Stimulated activated CD4-positive, alpha-beta T cell treated with anti-CD3 and anti-CD28 coated beads, Interleukin-1b, Interleukin-23, amount 100 ng/mL, for 4 hours (primary cell): ENCODE measurements around the gene TINAG.
"Not testable (repeated sequence)": the region's sequence is repeated elsewhere in the genome, so short reads cannot be mapped to it uniquely, and the experiment has no call there.

Experiments used
- DNase-seq, 2 donors: peaks; one replicate each; pipeline ENCODE4 v3.0.0-alpha.2; 2020; ENCODE audit warnings: low read depth in 2 of 2

The TINAG gene

GRCh38 chr6:54308986-54309315 lies 710 bp downstream of the TINAG start:
- DNase-seq, result no peak

GRCh38 chr6:54310377-54311152 lies 2.3 kb downstream of the TINAG start:
- DNase-seq, result no peak

DNA sequence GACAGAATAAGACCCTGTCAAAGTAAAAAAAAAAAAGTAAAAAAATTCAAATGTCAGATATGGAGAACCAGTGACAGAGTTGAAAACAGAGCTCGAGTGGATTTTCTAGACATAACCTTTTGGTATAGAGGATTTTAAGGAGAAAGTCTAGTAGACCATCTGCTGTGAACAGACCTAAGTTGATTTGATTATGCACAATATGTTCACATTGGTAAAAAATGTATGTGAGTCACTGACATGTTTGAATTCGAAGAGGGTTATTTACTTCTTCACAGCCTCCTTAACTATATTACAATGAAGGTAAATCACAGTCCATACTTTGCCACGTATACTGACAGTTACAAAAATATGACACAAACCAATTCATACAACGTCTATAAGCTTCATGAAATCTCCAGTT lies 7.4 kb downstream of the TINAG start:
- no peak for DNase-seq

GRCh38 chr6:54320871-54321270 lies 12.6 kb downstream of the TINAG start:
- no peak for DNase-seq

- DNase-seq, result no peak
Measured at GRCh38 chr6:54327631-54328030, 19.4 kb downstream of the TINAG start.

DNA sequence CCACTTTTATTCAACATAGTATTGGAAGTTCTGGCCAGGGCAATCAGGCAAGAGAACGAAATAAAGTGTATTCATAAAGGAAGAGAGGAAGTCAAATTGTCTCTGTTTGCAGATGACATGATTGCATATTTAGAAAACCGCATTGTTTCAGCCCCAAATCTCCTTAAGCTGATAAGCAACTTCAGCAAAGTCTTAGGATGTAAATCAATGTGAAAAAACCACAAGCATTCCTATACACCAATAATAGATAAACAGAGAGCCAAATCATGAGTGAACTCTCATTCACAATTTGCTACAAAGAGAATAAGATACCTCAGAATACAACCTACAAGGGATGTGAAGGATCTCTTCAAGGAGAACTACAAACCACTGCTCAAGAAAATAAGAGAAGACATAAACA lies 23.3 kb downstream of the TINAG start:
- not testable (repeated sequence) for DNase-seq

GRCh38 chr6:54335871-54336270 lies 27.6 kb downstream of the TINAG start:
- DNase-seq, result no peak

- DNase-seq, result no peak
Measured at GRCh38 chr6:54353975-54354374, 45.7 kb downstream of the TINAG start.

DNA sequence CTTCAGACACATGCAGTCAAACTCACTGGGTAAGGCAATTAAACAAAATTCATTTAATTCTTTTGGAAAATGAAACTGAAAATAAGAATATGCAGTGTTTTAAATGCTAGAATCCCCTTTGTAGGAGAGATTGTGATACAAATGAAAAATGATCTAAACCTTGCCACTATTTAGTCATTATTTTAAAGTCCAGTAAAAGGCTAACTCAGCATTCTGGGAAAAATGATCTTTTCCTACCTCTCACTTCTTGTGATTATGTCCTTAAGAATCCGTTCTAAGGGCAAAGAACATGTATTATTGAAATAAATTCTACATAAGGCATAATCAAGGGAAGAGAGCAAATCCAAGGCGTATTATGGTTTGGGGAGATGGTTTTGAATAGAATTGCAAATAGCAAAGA lies 46.4 kb downstream of the TINAG start:
- DNase-seq, result no peak

GRCh38 chr6:54357141-54357540 lies 48.9 kb downstream of the TINAG start:
- no peak for DNase-seq

- no peak for DNase-seq
Measured at GRCh38 chr6:54361188-54361587, 52.9 kb downstream of the TINAG start.

GRCh38 chr6:54361734-54362133 lies 53.5 kb downstream of the TINAG start:
- no peak for DNase-seq

GRCh38 chr6:54366667-54367327 lies 58.6 kb downstream of the TINAG start:
- DNase-seq, result no peak

DNA sequence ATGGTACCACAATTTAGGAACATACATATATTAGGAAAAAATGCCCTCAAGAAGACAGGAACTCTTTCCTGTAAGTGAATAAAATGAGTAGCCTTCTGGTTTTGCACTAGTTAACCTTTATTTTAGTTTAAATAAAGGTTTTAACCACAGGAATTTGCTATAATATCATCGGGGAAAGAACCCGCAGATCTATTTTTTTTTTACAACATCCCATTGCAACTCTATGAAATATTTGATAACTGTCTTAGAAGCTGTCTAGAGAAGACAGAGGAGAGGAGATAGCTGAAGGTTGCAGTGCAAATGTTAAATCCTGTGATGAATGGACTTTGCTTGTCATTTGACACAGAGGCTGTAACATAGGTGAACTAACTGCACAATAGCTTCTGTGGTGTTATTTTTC lies 69.5 kb downstream of the TINAG start:
- no peak for DNase-seq

DNA sequence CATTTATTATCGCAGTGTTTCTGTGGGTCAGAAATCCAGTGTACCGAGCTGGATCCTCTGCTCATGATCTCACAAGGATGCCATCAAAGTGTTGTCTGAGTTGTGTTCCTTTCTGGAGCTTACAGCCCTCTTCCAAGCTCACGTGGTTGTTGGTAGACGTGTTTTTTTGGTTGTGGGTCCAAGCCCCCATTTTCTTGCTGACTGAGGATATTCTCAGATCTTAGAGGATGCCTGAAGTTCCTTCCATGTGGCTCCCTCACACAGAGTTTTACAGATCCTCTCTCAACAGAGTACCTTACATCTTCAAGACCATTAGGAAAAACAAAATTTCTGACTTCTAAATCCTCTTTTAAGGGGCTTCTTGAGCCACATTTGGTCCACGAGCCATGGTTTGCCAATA lies 78.1 kb downstream of the TINAG start:
- DNase-seq, result no peak

DNA sequence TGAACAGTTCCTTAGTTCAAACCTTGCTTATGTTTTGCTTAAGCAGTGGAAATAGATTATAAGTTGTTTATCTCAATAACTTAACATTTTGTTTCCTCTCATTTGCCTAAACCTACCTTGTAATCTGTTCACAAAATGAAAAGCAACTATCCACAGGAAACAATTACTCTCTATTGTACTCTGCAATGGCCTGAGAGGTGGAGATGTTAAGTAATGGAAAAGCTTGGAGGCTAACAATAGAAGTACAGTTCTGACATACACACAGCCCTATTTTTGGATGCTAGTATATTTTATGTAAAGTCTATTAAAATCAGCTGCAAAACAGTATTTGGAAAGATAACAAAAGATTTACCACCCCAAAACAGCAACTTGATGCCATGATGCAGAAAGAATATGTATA lies 82.1 kb downstream of the TINAG start:
- DNase-seq, result no peak

GRCh38 chr6:54391577-54391976 lies 83.3 kb downstream of the TINAG start:
- no peak for DNase-seq

GRCh38 chr6:54403096-54403495 lies 94.9 kb downstream of the TINAG start:
- DNase-seq, result no peak

DNA sequence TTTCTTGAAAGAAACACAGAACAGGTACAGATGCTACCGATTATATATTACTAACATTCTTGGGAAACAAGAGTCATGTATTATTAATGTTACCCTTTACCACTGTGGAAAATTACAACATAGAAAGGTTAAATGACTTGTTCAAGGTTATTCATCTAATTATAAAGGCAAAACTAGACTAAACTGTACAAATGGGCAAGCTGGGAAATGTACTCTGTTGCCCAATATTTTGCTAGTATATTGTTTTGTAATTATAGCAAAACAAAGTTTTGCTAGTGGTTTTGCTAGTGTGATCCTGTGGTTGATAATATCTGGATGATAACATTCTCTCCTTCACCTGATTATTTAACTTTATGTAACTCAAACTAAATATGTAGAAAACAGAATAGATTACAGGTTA lies 96.5 kb downstream of the TINAG start:
- no peak for DNase-seq

DNA sequence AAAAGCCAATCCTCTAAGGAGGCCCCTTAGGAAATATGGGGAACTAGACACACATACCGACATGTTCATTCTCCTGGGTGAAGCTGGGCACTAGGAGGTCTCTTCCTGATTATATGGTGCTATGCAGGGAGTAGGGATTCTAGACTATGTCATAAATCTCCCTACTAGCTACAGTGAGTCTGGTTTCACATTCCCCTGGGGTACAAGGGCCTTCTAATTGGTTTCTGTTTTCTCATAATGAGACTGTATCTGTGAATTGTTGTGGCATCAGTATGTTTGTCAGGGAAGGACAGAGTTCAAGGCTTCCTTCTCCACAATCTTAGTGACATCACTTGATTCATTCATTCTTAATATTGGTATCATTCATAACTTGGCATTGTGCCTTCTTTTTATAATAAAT lies 103.5 kb downstream of the TINAG start:
- no peak for DNase-seq

- no peak for DNase-seq
Measured at GRCh38 chr6:54415517-54415916, 107.3 kb downstream of the TINAG start.

- no peak for DNase-seq
Measured at GRCh38 chr6:54419885-54420284, 111.6 kb downstream of the TINAG start.

- DNase-seq, result no peak
Measured at GRCh38 chr6:54426995-54427394, 118.8 kb downstream of the TINAG start.
